Measurements from ENCODE around the gene OSBPL10. TPM values are rescaled to one million over a fixed set of nuclear protein-coding genes. Genes with fewer than 3 reads are reported as not detected.

Gene OSBPL10
- total RNA-seq, 1 donor from 2014 or later, result 3.8 TPM

DNA sequence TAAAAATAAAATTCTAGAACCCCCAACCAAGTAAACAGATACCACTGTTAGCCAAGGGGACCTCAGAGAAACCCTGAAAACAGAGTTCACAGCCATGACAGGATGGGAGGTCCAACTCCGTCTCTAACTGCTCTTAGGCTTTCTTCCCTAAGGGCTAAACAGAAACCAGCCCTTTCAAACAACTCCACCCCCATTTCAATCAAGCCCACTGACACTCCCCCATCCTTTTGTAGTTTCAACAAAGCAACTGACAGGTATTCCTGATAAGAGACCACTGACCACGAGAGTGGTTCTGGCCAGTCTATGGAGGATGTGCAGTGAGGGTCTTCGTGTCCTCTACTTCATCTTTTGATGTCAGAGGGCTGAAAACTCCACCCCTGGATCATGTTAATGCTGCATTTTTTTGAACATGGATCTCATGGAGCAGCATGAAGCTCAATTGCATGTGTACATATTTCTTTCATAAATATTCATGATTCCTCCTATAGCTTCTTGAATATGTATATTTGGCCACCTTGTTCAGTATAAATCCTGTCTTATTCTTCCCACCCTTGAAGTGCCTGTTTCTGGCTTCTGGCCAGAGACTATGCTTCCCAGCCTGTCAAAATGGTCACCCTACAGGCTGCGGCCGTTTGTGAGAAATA is 222.6 kb downstream of the OSBPL10 start:
- H3K4me1 Mint-ChIP-seq (ENCODE audit: low read depth, unreplicated experiment), result no peaks in the 10 kb centered on the region
- H3K27ac Mint-ChIP-seq (ENCODE audit: unreplicated experiment), result no peak overlapping the region
- no peak overlapping the region for H3K4me3 Mint-ChIP-seq (ENCODE audit: unreplicated experiment)
- H3K36me3 Mint-ChIP-seq (ENCODE audit: unreplicated experiment), result no peaks in the 10 kb centered on the region
- H3K27me3 Mint-ChIP-seq (ENCODE audit: unreplicated experiment), result peaks cover 4% of the 10 kb centered on the region
- H3K9me3 Mint-ChIP-seq (ENCODE audit: unreplicated experiment), result no peaks in the 10 kb centered on the region
- no peak for TF ChIP-seq CTCF (IDR thresholded peaks at IDR 0.05; ENCODE audit: partially characterized antibody, unreplicated experiment)
- no peak for DNase-seq

GRCh38 chr3:31755926-31756658 is 225.0 kb downstream of the OSBPL10 start:
- peaks cover 2% of the 10 kb centered on the region for H3K27me3 Mint-ChIP-seq (ENCODE audit: unreplicated experiment)

GRCh38 chr3:31754575-31755278 is 226.3 kb downstream of the OSBPL10 start:
- no peak for DNase-seq
- no peak for TF ChIP-seq CTCF (IDR thresholded peaks at IDR 0.05; ENCODE audit: partially characterized antibody, unreplicated experiment)
- Mint-ChIP-seq H3K4me1 (ENCODE audit: low read depth, unreplicated experiment) (no peaks in the 10 kb centered on the region), H3K27me3 (ENCODE audit: unreplicated experiment) (peaks cover 2% of the 10 kb centered on the region), H3K9me3 (ENCODE audit: unreplicated experiment) (no peaks in the 10 kb centered on the region), H3K4me3 (ENCODE audit: unreplicated experiment) (no peak overlapping the region), H3K27ac (ENCODE audit: unreplicated experiment) (no peak overlapping the region), H3K36me3 (ENCODE audit: unreplicated experiment) (no peaks in the 10 kb centered on the region)

More at GRCh38 chr3:31755926-31756658, 225.0 kb downstream of the OSBPL10 start:
- Mint-ChIP-seq H3K36me3 (ENCODE audit: unreplicated experiment) (no peaks in the 10 kb centered on the region), H3K27ac (ENCODE audit: unreplicated experiment) (no peak overlapping the region), H3K4me3 (ENCODE audit: unreplicated experiment) (no peak overlapping the region), H3K4me1 (ENCODE audit: low read depth, unreplicated experiment) (no peaks in the 10 kb centered on the region), H3K9me3 (ENCODE audit: unreplicated experiment) (no peaks in the 10 kb centered on the region)
- TF ChIP-seq CTCF (IDR thresholded peaks at IDR 0.05; ENCODE audit: partially characterized antibody, unreplicated experiment), result no peak
- DNase-seq, result no peak

DNA sequence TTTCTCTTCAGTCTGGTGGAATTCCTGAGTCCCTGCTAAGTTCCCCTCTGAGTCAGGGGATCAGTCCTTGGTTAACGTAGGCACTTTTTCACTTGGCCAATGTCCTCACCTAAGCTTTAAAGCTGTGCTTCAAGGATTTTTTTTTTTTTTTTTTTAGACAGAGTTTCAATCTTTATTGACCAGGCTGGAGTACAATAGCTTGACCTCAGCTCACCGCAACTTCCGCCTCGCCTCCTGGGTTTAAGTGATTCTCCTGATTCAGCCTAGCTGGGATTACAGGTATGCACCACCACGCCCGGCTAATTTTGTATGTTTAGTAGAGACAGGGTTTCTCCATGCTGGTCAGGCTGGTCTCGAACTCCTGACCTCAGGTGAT is 228.0 kb downstream of the OSBPL10 start:
- no peaks in the 10 kb centered on the region for H3K36me3 Mint-ChIP-seq (ENCODE audit: unreplicated experiment)
- no peak overlapping the region for H3K27ac Mint-ChIP-seq (ENCODE audit: unreplicated experiment)
- DNase-seq, result no peak
- no peak for TF ChIP-seq CTCF (IDR thresholded peaks at IDR 0.05; ENCODE audit: partially characterized antibody, unreplicated experiment)
- H3K9me3 Mint-ChIP-seq (ENCODE audit: unreplicated experiment), result no peaks in the 10 kb centered on the region
- H3K27me3 Mint-ChIP-seq (ENCODE audit: unreplicated experiment), result no peaks in the 10 kb centered on the region
- peaks cover 3% of the 10 kb centered on the region for H3K4me1 Mint-ChIP-seq (ENCODE audit: low read depth, unreplicated experiment)
- no peak overlapping the region for H3K4me3 Mint-ChIP-seq (ENCODE audit: unreplicated experiment)

All from glutamatergic neuron (in vitro differentiated cells).